GM21723 (cell line): ENCODE measurements around the gene SULT1C2.
"Not testable (repeated sequence)": the region's sequence is repeated elsewhere in the genome, so short reads cannot be mapped to it uniquely, and the experiment has no call there.

Experiments used
- ATAC-seq: cut with Tn5 transposase; IDR thresholded peaks from one replicate; pipeline ENCODE4 v1.9.1; 2021; ENCODE audit warnings: mild to moderate bottlenecking, moderate library complexity; ENCODE audit not compliant: unreplicated experiment

The SULT1C2 gene

DNA sequence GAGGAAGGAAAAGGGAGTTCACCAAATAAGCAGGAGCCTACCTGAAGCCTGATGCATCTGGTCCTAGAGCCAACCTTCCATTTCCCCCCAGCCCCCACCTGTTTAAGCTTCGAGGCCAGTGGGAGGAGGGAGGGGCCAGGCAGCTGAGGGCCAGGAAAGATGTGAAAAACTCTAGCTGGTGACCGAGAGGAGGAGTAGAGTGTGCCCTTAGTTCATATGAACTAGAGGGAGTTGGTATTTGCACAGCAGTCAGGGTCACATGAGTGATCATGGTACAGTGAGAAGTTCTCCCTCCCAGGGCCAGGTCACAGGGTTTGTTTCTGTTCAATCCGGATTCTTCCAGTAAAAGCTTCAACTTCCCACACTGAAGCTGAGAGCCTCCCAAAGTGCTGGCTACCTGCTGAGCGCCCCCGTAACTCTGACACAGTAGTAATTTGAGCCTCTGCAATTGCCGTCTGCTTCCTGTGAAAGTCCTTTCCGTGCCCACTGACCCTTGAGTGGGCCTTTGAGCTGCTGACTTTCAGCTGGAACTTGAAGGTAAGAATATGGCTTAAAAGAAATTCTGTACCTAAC lies at the start of gene SULT1C2:
TSS of gene SULT1C2 (plus strand) at position 362 of the 573 bp plus-strand sequence. CDS start 4,773 bp downstream, outside the sequence.
- no peak for ATAC-seq

DNA sequence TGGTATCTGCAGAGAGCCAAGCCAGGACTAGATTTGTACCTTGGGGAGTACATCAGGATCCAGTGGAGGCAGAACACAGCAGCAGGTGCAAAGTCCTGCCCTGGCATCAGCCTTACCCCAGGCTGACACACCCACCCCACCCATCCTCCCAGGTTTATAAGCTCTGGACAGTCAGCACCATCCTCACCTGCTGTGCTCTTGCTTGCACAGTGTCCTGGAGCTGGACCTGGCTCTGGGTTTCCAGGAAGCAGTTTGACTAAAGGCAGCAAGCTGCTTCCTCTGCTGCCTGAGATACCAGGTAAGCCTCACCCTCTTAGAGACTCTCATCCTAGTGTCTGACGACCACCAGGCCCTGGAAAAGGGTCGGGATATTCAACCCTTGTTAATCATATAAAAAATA lies 48.9 kb upstream of the SULT1C2 start, which contains the start of gene SULT1C3:
TSS of gene SULT1C3 (plus strand) at position 183 of the 400 bp plus-strand sequence. CDS start 7,227 bp downstream, outside the sequence.
- no peak for ATAC-seq

DNA sequence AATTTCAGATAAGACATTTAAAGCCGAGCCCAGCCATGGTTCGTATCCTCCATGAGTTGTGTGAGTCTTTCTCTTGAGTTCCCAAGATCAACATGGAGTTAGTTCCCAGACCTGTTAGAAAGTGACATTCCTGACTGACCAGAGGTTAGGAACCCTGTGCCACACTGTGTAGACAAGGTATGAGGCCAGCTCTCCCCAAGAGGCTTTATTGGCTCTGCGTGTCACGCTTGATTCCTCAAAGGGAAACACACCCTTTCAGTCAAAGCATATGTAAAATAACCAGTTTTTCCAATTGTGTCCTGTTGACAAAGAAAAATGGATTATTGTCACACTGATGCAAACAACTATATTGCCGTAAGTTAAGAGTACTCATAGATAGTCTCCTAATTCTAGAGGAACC lies 47.7 kb upstream of the SULT1C2 start:
- ATAC-seq, result no peak

DNA sequence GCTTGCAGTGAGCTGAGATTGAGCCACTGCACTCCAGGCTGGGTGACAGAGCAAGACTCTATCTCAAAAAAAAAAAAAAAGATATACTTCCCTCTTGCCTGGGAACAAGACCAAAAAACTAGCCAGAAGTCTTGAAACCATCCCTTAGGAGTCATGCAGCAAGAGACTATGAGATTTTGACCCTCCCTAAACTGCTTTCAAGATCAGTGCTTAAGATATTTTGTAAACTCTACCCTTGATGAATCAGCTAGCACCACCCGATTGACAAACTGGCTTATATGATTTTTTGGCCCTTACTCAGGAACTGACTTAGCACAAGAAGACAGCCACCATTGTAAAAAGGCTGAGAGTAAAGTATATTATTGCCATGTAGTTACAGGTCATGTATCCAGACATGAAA lies 45.1 kb upstream of the SULT1C2 start:
- ATAC-seq, result no peak

DNA sequence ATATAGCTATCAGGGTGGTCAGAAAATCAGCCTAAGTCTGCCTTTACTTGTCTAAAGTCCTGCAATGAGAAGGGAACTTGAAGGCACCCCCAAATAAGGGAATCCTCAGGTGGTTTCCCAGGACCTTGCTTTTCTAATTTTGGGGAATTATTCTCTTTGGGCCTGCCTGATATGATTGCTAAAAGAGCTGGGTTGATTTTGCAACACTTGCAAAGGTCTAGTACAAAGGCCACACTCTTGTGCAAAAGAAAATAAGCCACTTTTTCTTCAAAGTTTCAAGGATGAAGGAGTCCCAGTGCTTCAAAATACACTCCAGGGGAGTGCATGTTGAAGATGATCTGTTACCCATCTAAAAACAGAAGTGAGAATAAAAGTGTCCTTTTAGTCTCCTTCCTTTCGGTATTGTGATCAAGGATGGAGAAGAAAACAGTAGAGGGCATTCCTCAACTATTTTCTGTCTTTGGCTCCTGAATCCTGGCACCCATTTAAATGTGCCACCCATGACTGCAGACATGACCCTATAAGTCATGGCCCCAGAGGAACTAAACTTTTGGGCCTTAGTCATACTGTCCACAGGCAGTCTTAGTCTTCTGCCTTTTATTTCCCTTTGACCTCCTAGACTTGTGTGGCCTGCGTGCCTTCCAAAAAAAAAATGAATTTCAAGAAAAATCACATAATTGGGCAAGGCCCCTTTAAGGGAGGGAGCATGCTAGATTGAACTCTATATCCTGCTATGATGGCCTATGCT lies 43.9 kb upstream of the SULT1C2 start:
- ATAC-seq, result no peak

DNA sequence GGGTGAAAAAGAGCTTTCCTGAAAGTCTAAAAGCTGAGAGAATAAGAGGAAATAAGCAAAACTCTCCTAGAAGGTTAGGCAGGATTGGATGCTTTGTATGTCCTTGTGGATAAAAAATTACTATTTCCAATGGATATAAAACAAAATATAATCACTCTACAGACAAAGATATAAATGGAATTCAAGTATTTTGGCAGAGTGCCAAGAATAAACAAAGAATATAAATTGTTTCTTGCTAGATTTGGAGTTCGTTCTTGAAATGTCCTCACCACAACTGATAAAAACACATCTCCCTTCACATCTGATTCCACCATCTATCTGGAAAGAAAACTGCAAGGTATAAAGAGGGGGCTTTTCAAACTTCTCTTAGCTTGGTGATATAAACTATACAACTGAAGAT lies 35.6 kb upstream of the SULT1C2 start:
- no peak for ATAC-seq

DNA sequence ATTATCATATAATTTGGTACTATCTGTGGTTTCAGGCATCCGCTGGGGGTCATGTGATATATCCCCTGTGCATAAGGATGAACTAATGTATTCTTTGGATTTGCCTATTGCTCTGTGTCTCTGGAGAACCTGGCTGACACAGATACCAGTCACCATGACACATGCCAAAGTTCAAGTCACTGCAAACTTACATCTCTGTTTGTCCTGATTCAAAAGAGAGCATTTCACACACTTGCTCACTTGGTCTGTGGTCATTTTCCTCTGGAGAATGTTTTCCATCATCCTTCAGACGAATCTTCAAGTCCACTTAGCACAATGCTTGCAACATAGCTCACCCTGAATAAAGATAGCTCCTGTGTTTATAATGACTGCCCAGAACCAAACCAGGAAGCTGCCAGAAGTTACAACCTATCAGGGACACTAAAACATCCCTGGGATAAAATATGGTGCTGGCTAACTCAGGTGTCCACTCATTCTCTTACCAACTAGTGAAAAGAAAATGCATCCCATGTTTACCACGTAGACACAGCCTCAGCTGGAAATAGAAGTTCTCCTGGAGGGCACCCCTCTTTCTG lies 30.9 kb upstream of the SULT1C2 start:
- no peak for ATAC-seq

DNA sequence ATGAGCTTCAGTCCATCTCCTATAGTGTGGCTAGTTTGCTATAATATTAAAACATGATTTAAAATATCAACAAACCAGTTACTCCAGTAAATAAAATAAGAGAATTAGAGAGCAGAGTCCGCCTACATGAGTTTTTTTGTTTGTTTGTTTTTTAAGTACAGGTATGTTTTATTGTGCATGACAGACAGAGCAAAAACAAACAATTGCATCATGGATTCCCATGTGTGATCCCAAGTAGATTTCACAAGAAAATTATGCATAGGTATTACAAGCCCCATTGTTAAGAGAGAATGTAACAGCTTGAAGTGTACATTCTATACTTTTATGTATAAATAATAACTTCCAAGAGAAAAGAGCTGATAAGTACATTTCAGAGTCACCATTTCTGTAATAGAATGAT lies 27.9 kb upstream of the SULT1C2 start:
- no peak for ATAC-seq

DNA sequence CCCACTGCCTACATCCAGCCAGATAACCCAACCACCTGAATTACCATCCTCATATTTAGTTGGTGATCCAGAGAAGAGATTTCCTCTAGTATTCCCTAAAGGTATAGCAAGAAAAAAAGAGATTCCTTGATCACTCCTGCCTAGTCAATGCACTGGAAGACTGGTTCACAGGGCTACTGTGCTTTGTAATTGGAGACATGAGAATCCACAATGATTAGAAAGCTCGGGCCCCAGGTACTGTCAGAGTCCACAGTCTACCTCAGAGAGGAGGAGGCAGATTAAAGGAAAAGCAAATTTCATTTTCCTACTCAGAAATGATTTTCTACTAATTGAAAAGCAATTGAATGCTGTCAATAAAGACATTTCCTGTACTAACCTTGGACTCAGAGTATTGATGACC lies 26.7 kb upstream of the SULT1C2 start:
- no peak for ATAC-seq

DNA sequence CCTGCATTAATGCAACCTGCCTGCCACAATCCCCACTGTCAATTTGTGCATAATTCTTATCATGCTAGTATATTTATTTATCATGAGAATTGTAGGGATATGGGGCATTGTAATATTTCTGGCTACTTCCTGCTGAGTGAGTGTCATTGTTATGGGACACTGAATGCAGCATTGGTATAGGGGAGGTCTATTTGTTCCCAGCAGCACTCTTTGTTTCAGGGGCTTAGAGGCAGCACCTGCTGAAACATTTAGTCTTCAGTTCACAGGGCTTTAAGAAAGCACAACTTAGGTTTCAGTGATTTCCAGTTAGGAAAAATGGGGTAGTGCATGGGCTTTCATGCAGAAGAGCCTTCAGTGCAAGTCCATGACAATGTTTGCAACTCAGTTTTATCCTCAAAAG lies 25.3 kb upstream of the SULT1C2 start:
- ATAC-seq, result no peak

DNA sequence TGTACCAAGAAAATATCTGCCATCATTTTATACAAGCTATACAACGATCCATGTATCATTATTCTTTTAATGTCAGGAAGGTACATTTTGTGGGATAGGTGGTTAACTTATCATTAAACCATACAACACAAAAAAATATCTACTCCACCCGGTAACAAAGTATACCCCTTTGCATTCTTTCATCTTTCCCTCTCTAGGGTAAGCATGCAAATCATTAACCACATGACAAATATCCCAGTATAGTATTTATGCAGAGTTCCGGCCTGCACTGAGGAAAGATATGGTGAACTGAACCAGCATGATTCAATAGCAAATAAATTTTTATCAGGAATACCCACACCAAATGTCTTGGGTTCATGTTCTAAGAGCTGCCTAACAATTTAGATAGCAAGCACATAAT lies 22.5 kb upstream of the SULT1C2 start:
- ATAC-seq, result no peak

DNA sequence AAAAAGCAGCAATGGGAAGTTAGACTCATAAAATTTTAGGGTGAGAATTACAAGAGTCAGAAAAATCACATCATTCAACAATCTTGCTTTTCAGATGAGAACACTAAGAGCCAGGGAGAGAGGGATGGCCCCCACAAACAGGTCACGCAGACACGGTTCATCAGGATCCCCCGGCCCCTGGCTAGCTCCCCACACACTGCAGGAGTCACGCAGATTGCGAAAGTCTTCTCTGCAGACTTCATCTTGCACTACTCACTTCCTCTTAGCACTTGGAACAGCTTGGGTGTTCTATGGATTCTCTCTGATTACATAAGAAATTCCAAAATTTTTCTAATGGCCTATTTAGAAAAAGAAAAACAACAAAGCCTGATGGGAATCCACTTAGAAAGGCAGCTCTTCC lies 21.6 kb upstream of the SULT1C2 start:
- ATAC-seq, result no peak

DNA sequence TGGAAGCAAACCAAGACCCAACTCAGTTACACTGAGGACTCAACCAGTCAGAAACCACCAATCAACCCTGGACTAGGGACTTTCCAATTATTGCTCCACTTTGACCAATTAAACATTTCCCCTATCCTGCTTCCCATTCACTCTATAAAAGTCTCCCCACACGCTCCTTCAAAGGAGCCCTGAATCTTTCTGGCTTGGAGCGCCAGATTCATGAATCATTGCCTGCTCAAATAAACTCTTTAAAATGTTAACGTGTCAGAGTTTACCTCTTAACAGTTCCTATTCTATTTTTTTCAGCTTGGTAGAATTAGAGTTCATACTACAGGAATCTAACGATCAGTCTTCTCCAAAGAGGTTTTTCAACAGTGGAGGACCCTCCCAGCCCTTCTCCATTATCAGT lies 20.7 kb upstream of the SULT1C2 start:
- no peak for ATAC-seq

DNA sequence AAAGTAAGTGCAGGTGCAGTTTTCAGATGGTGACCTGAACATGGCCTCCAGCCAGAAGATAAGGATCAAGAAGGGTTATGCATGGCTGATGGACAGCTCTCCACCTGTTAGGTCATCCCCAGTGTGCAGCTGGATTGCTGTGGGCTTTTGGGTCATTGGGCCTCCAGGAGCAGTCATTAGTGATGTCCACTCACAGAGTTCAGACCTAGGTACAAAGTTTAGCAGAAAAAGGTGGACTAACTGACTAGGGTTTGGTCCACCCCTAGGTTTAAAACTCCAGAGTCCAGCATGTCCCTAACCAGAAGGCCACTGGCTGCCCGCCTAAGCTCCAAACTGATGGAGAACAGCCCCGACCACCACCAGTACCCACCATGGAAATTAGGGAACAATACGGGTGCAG lies 18.3 kb upstream of the SULT1C2 start:
- no peak for ATAC-seq

DNA sequence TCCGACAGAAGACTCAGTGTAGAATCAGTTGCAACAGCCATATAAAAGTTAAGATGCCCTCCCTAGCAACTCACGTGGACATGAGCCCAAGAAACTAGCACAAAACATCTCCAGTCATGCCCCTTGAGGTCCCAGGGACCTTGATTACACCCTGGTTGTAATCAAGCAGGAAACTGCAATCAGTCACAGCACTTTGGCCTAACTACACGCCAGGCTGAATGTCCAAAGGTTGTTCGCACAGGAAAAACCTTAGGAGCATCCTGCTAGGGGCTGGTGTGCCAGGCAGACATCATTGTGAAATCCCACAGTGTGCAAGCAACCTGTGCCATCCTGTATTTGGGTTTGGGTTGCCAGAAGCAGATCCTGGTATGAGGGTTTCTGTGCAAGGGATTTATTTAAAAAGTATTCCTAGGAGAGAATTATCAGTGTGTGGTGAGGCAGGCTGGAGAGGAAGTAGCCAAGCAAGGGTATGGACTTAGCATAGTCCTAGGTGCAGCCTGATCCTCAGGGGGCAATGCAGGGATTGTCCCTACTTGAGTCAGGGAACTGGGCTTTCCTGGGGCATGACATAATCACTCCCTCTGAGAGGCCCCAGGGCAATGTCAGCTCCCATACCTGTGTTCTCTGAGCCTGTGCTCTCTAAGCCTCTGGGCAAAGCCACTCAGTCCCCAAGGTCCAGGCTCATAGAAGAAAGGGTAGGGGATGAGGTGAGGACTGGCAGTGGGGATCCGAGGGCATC lies 17.8 kb upstream of the SULT1C2 start:
- ATAC-seq, result no peak

DNA sequence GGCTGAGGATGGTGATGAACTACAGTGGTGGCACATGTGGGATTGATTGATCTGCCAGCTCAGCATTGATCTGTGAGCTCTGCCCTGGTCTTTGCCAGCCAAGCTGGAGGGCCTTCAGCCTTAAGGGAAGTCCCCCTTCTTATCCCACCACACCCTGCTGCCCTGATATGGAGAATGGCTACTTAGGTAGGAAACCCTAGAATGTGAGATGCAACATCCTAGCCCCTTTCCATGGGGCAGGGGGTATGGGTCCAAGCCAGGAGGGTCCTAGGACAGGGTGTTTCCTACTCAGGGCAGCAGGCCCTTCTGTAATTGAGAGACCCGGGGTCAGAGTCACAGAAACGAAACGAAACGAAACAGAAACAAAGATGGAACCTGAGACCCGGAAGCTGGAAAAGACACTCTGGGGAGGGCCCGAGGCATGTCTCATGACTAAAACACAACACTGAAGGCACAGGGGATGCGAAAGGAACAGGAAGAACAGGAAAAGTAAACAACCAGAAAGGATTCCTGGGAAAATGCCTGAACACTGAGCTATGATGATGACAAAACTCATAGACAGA lies 16.9 kb upstream of the SULT1C2 start:
- no peak for ATAC-seq

DNA sequence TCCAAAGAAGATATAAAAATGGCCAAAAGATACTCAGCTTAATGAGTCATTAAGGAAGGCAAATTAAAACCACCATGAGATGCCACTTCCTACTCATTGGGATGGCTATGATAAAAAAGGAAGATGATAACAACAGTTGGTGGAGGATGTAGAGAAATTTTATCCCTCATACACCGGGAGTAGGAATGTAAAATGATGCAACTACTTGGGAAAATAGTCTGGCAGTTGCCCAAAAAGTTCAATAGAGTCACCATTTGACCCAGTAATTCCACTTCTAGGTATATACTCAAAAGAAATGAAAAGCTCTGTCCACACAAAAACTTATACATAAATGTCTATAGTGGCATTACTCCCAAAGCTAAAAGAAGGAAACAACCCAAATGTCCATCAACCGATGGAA lies 10.1 kb upstream of the SULT1C2 start:
- no peak for ATAC-seq

DNA sequence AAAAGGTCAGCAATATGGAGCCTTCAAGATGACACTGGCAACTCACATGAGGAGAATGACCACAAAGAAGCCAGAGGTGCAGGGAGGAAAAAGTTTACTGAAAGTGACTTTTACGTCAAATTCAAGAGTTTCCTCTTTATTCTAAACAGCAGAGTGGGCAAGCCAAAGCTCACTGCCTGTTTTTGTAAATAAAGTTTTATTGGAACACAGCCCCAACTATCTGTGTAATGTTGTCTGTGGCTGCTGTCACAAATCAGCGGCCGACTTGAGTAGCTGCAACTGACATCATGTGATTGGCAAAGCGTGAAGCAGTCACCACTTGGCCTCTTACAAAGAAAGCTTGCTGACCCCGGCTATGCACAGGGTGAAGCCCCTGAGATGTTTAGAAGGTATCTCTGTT lies 9.2 kb upstream of the SULT1C2 start:
- no peak for ATAC-seq

DNA sequence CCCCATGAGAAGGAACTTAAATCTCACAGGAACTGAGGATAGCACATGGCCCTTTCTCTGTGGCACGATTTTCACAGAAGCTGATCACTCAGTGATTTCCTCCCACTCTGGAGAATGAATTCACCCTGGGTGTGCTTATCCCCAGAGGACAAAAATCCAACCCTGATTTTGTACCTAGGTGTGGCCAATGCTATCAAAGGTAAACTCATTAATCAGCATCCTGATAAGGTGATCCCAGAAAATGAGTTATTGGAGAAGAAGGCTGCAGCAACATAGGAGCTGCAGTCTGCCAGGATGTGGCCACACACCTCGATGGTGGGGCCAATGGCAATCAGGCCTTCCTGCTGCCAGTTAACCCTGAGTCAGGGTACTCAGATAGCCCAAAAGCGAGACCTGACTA lies 8.2 kb upstream of the SULT1C2 start:
- ATAC-seq, result no peak

DNA sequence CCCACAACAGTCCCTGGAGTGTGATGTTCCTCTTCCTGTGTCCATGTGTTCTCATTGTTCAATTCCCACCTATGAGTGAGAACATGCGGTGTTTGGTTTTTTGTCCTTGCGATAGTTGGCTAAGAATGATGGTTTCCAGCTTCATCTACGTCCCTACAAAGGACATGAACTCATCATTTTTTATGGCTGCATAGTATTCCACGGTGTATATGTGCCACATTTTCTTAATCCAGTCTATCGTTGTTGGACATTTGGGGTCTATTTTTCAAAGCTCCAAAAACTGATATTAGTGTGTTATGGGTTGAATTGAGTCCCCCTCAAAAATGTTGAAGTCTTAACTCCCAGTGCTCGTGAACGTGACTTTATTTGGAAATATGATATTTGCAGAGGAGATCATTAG lies 4.1 kb upstream of the SULT1C2 start:
- ATAC-seq, result not testable (repeated sequence)

DNA sequence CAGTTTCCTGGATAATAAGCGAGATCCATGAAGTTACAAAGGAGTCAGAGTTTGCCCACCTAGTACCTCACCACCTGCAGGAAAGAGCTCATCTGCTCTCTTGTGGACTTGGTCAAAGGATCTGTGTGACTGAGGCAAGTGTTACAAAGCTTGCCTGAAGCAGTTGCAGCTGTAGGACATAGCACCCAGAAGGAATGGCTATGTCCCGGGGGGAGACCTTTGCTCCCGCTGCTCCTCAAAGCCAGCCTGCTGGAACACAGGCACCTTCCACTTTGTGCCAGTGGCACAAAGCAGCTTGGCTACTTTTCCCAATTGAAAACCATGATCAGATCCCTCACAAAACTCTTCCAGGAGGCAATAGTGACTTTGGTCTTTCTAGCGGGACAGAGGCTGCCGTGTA lies 3.1 kb upstream of the SULT1C2 start:
- ATAC-seq, result no peak
